ENCODE results near the gene CENPI. TPM values are rescaled to one million over a fixed set of nuclear protein-coding genes. Genes with fewer than 3 reads are reported as not detected.
"Not testable (repeated sequence)": the region's sequence is repeated elsewhere in the genome, so short reads cannot be mapped to it uniquely, and the experiment has no call there.

Gene CENPI, protein sequence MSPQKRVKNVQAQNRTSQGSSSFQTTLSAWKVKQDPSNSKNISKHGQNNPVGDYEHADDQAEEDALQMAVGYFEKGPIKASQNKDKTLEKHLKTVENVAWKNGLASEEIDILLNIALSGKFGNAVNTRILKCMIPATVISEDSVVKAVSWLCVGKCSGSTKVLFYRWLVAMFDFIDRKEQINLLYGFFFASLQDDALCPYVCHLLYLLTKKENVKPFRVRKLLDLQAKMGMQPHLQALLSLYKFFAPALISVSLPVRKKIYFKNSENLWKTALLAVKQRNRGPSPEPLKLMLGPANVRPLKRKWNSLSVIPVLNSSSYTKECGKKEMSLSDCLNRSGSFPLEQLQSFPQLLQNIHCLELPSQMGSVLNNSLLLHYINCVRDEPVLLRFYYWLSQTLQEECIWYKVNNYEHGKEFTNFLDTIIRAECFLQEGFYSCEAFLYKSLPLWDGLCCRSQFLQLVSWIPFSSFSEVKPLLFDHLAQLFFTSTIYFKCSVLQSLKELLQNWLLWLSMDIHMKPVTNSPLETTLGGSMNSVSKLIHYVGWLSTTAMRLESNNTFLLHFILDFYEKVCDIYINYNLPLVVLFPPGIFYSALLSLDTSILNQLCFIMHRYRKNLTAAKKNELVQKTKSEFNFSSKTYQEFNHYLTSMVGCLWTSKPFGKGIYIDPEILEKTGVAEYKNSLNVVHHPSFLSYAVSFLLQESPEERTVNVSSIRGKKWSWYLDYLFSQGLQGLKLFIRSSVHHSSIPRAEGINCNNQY
- 7.7 TPM for total RNA-seq

- peak; percentile 76 to 85 for DNase-seq (ENCODE audit: low spot score in 2 of 2)
- FAIRE-seq: no peak
Measured at GRCh38 chrX:101097546-101098453, at the start of gene CENPI. Gene CENPI (plus strand): TSS chrX:101098204. CDS start chrX:101101071, 2,867 bp downstream.

DNA sequence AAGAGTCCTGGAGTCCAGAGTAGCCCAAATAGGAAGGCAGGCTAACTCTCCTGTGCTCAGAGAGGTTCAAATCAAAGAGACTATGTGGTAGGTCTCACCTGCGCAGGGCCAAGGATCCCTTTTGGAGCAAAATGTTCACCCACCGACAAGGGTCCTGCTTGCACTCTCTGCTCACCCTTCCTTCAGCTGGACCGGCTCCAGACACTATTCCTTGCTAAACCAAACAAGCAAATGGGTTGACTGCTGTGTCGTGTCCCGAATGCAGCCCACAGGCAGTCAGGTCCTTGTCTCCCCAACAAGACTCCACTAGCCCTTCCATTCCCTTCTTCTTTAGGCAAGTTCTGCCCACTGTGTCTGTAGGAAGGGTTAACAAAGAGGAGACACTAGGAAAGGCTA is 46.9 kb upstream of the CENPI start:
- no peak for FAIRE-seq

DNA sequence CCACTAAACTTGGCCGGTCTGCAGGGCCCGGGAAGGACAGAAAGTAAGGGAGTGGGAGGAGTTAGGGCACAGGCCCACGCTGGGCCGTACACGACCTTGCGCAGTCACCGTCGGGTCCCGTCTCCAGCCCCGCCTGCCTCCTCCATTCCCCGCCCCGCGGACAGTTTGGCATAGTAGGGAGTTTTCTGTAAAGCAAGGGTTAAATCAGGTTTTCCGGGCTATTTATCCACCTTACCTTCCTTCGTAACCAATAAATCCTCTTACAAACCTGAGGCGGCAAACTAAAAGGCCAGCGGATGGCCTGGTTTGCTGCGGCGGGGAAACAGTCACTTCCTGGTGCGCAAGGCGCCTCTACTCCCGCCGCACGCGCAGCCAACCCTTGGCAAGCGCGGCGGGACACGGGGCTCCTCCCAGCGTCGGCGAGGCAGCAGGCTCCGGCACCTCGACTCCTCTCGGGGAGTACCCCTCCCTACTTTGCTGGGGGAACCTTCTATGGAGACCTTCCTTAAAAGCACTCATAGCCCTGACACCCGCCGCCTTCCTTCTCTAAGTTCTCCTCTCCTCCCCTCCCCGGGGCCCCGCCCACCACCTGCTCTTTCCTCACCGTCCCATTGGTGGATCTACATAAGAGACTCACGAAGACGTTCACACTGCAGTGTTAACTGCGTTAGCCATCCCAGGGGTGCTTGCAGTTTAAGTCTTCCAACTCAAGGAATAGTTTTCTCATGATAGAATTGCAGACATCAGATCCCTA is 46.3 kb upstream of the CENPI start, which contains the start of gene TRMT2B:
TRMT2B (minus strand) TSS at position 563 of the 754 bp plus-strand sequence. CDS start 9,822 bp downstream, outside the sequence.
- DNase-seq (ENCODE audit: low spot score in 2 of 2) (peak in 1 of 2 donors; percentile 48), FAIRE-seq (no peak)

More for the DNA sequence above, 46.9 kb upstream of the CENPI start:
- DNase-seq (ENCODE audit: low spot score in 2 of 2): no peak

DNA sequence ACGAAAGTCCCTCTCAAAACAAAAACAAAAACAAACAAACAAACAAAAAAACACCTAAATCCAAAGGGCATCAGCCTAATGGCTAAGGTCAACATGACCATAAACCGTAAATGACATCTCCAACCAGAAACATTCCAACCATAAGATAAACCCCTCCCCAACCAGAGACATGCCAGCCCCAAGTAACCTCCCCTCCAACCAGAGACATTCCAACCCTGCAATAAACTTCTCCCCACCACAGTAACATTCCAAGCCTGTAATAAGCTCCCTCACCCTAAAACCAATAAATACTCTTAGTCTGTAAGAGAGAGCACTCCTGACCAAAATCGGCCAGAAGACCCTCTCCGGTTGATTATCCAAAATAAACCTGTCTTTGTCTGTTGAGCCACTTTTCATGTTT is 41.5 kb upstream of the CENPI start:
- FAIRE-seq; DNase-seq (ENCODE audit: low spot score in 2 of 2): not testable (repeated sequence)

DNA sequence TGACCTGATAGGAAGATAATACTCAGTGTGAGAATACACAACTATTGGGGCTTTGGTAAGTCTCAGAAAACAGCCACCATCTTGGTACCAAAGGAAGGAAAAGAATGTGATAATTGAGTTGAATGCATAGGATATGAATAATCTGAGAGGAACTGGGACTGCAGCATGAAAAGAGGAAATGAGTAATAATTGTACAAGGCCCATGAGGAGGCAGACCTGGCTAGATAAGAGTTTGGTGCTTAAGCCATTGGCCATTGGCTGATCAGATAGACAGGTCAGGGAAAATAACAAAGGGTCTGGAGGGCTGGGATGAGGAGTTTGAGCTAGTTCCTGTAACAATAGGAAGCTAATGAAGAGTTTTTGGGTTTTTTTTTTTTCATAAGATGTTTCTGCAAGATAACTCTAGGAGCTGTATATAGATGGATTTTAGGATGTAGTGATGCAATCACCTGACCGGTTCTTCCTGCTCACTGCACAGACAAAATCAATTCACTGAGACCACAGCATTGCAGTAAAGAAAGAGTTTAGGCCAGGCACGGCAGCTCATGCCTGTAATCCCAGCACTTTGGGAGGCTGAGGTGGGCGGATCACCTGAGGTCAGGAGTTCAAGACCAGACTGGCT is 40.8 kb upstream of the CENPI start:
- no peak for DNase-seq (ENCODE audit: low spot score in 2 of 2)
- FAIRE-seq: no peak

DNA sequence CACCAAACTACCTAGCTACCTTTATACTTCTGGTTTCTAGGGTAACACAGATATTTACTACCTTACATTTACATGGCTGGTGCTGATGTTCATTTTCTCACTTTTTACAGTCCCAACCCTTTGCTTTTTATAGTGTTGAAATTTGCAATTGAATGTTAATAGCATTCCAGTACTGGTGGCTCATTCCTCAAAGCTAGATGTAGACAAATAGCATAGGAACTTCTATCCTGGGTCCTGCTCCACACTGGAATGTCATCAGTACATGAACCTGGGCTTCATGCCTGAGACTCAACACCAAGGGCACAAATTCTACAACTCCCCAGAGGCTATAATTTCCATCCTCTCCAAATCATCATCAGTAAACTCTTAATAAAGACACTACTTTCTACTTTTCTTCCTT is 35.8 kb upstream of the CENPI start:
- no peak for DNase-seq (ENCODE audit: low spot score in 2 of 2)
- no peak for FAIRE-seq

DNA sequence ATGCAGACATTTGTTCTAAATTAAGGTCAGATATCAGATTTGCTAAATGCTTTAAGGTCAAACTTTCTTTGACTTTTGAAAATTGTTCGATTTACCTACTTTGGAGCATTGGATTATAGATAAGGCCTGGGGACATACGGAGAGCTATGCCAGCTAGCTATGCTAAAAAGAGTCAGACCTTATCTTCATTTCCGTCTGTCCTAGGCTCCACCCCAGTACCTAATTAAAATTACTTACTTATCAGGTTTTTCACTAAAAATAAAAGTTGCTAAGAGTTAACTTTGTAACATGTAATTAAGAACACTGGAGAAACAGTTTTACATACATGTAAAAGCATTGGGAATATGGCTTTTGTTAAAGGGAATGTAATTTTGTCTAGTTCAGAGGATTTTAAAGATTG is 26.4 kb upstream of the CENPI start:
- no peak for DNase-seq (ENCODE audit: low spot score in 2 of 2)
- no peak for FAIRE-seq

GRCh38 chrX:101078716-101079598 is 19.0 kb upstream of the CENPI start, which contains the start of gene TMEM35A:
Gene TMEM35A (plus strand): TSS chrX:101078879. CDS start chrX:101079003, 124 bp downstream.
- no peak for FAIRE-seq
- DNase-seq (ENCODE audit: low spot score in 2 of 2): no peak

DNA sequence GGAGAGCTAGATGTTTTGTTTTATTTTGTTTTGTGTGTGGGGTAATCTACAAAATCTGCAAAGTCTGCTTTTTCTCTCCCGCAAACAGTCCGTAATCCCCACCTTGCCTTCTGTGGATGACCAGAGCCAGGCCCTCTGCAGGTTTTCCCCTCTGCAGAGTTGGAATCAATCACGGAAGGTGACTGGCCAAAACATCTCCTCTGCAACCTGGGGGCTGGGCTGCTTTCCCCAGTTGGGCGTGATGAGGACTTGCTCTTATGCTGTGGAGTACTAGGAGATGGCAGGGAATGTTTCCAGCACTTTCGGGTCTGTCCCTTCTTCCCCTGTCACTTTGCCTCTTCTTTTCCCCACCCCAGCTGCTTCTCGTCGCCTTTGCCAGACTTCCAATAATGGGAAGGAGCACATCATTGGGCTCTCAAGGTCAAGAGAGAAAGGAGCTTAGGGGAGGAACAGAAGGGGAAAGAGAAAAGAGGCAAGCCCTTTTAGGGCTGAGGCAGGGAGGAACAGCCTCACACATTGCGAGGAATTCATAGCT is 18.2 kb upstream of the CENPI start:
- no peak for FAIRE-seq
- DNase-seq (ENCODE audit: low spot score in 2 of 2): no peak

DNA sequence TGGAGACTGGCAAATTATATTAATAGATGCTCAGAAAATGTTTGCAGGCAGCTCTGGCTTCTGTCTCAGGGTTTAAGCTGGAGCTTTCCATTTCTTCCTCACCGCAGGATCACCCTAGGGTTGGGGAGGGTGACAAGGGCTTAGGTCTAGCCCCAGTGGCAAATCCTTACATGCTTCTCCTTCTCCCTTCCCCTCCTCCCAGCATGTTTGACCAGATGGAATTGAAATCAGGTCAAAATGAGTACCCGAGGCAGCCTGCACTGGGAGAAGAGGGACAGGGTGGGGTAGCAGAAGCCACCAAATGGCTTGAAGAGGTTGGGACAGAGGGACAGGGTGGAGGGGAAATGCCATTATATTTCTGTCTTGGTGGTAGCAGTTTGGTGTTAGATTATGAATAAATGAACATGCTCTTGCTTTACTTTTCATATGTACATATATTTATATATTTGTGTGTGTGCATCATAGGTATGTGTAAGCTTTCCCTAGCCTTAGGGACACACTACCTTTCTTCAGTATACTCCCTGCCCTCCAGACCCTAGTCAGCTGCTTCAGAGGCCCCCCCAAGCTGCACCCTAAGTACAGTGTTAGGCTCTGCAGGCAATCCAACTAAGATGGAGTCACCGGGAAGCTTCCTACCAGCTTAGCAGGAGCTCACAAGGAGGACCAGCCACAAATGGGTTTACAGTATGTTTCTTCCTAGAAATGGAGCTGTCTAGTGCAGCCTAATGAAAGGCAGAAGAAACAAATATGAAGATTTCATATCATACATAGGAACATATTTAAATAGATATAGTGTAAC is 17.5 kb upstream of the CENPI start:
- FAIRE-seq: no peak
- no peak for DNase-seq (ENCODE audit: low spot score in 2 of 2)

DNA sequence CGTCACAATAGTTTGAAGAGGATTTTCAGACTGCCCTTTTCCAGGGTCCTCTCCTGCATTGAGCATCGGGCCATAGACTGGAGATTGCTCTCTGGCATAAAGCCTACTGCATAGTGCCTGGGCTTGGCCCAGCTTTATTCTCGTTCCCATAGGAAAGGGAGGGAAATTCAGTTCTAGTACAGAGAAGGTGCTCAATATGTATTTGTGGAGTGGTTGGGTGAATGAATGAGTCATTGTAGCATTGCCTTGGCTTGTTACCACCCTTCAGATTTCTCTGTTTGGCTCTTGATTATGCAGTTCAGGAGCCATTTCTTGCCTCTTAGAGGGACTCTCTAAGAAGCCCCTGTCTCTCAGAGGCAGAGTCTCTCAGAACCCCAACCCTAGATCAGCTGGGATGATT is 16.8 kb upstream of the CENPI start:
- FAIRE-seq (no peak), DNase-seq (ENCODE audit: low spot score in 2 of 2) (no peak)

DNA sequence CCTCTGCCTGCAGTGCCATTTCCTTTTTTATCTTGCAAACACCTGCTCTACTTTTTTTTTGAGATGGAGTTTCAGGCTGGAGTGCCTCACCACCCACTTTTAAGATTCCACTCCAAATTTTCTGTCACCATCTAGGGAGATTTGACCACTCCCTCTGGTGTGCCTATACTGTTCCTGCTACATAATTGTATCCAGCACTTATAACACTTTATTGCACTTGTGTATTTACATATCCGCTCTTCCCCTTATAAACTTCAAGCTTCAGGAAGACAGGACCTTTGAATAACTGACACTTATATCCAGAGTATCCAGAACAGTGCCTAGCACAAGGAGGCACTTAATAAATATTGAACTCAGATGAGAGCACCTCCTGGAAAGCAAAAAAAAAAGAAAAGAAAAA is 6.2 kb upstream of the CENPI start:
- no peak for FAIRE-seq
- DNase-seq (ENCODE audit: low spot score in 2 of 2): no peak

DNA sequence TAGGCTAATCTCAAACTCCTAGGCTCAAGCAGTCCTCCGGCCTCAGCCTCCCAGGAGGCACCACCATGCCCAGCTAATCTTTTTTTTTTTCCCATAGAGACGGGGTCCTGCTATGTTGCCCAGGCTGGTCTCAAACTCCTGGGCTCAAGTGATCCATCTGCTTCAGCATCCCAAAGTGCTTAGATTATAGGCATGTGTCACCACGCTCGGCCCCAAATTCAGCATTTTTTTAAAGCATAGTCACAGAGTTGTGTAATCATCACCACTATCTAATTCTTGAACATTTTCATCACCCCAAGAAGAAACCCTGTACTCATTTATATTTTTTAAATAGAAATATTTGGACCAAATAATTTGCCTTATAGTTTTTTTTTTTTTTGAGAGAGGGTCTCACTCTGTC is 10.3 kb downstream of the CENPI start:
- FAIRE-seq: no peak
- no peak for DNase-seq (ENCODE audit: low spot score in 2 of 2)

- DNase-seq (ENCODE audit: low spot score in 2 of 2) (no peak), FAIRE-seq (no peak)
Measured at GRCh38 chrX:101117701-101118100, 19.7 kb downstream of the CENPI start.

DNA sequence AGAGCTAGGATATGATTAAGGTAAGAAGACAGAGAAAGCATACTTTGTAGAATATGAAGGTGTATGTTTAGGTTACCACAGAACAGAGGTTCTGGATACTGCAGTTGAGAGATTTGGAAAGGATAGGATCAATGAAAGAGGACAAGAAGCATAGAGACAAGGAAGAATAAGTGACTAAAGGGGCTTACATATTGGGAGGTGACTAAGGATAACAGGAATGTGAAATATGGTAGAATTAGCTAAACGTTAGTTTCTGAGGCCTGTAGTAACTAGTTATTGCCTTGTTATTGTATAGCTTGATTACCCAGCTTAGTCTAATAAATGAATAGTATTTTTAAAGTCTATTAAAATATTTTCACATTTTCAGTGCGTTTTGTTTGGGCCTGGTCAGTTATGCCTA is 38.2 kb downstream of the CENPI start:
- FAIRE-seq: no peak

More for the DNA sequence above, 38.2 kb downstream of the CENPI start:
- DNase-seq (ENCODE audit: low spot score in 2 of 2): no peak
